HG02759 (cell line): ENCODE results near the gene UNC13C.

Source experiments
- ATAC-seq: cut with Tn5 transposase; IDR thresholded peaks from one replicate; pipeline ENCODE4 v1.9.1; 2021; ENCODE audit warnings: mild to moderate bottlenecking, moderate library complexity; ENCODE audit not compliant: unreplicated experiment

The UNC13C gene

GRCh38 chr15:54282228-54282836 is 304.1 kb downstream of the UNC13C start:
- no peak for ATAC-seq

GRCh38 chr15:54288049-54288448 is 309.8 kb downstream of the UNC13C start:
- ATAC-seq: no peak

- peak; percentile 77 for ATAC-seq
Observed at GRCh38 chr15:54289590-54290136, 311.4 kb downstream of the UNC13C start.

GRCh38 chr15:54298396-54298795 is 320.2 kb downstream of the UNC13C start:
- ATAC-seq: no peak

GRCh38 chr15:54304321-54304720 is 326.1 kb downstream of the UNC13C start:
- ATAC-seq: no peak

GRCh38 chr15:54305138-54305537 is 326.9 kb downstream of the UNC13C start:
- no peak for ATAC-seq

- ATAC-seq: no peak
Observed at GRCh38 chr15:54307252-54307902, 329.1 kb downstream of the UNC13C start.

- ATAC-seq: no peak
Observed at GRCh38 chr15:54307926-54308325, 329.7 kb downstream of the UNC13C start.

- no peak for ATAC-seq
Observed at GRCh38 chr15:54312528-54312927, 334.3 kb downstream of the UNC13C start.

GRCh38 chr15:54321426-54321825 is 343.2 kb downstream of the UNC13C start:
- no peak for ATAC-seq

GRCh38 chr15:54322341-54322740 is 344.1 kb downstream of the UNC13C start:
- ATAC-seq: no peak

- ATAC-seq: no peak
Observed at GRCh38 chr15:54345301-54345700, 367.1 kb downstream of the UNC13C start.

GRCh38 chr15:54345827-54346226 is 367.6 kb downstream of the UNC13C start:
- no peak for ATAC-seq

GRCh38 chr15:54347082-54347827 is 369.0 kb downstream of the UNC13C start:
- ATAC-seq: no peak

- no peak for ATAC-seq
Observed at GRCh38 chr15:54353726-54354125, 375.5 kb downstream of the UNC13C start.

- no peak for ATAC-seq
Observed at GRCh38 chr15:54354341-54354740, 376.1 kb downstream of the UNC13C start.

- no peak for ATAC-seq
Observed at GRCh38 chr15:54364961-54365360, 386.7 kb downstream of the UNC13C start.

GRCh38 chr15:54373332-54373731 is 395.1 kb downstream of the UNC13C start:
- ATAC-seq: no peak

- no peak for ATAC-seq
Observed at GRCh38 chr15:54374184-54374952, 396.1 kb downstream of the UNC13C start.

- no peak for ATAC-seq
Observed at GRCh38 chr15:54387799-54388198, 409.6 kb downstream of the UNC13C start.

GRCh38 chr15:54388746-54389145 is 410.5 kb downstream of the UNC13C start:
- no peak for ATAC-seq
